Measurements from ENCODE around the gene MAPK8IP2.

- TF ChIP-seq PPARA (CRISPR knock-in tag; IDR thresholded peaks at IDR 0.05; ENCODE audit: borderline replicate concordance) (no peak), PATZ1 (CRISPR knock-in tag; IDR thresholded peaks at IDR 0.05; ENCODE audit: borderline replicate concordance) (no peak), ZFP30 (CRISPR knock-in tag; IDR thresholded peaks at IDR 0.05) (no peak), RARB (CRISPR knock-in tag; IDR thresholded peaks at IDR 0.05) (no peak), CSRNP3 (CRISPR knock-in tag; IDR thresholded peaks at IDR 0.05) (no peak), CREB5 (CRISPR knock-in tag; IDR thresholded peaks at IDR 0.05; ENCODE audit: low read depth) (no peak), OSR1 (CRISPR knock-in tag; IDR thresholded peaks at IDR 0.05) (no peak), ZNF8 (CRISPR knock-in tag; IDR thresholded peaks at IDR 0.05) (no peak), GLIS3 (CRISPR knock-in tag; IDR thresholded peaks at IDR 0.05) (no peak), ISL1 (CRISPR knock-in tag; IDR thresholded peaks at IDR 0.05) (no peak), ARNTL (CRISPR knock-in tag; IDR thresholded peaks at IDR 0.05; ENCODE audit: borderline replicate concordance, low read depth) (no peak), BACH2 (CRISPR knock-in tag; IDR thresholded peaks at IDR 0.05; ENCODE audit: borderline replicate concordance) (no peak), ZC3H10 (CRISPR knock-in tag; IDR thresholded peaks at IDR 0.05) (no peak)
These were observed 14.2 kb upstream of the MAPK8IP2 start for GRCh38 chr22:50586416-50586815.

Data from SK-N-SH treated with all-trans-retinoic acid at 6 μM for 48 hours (cell line).